Thymus (tissue), 11 donors: ENCODE measurements around the gene SYN1. TPM values are rescaled to one million over a fixed set of nuclear protein-coding genes. Genes with fewer than 3 reads are reported as not detected.

Experiments
- DNase-seq, 9 donors: peaks; one replicate each; pipeline ENCODE4 v3.0.0-alpha.2; 2013; ENCODE audit warnings: low spot score in 9 of 9, low read depth in 6 of 9, missing footprints in 1 of 9
- H3K27ac ChIP-seq, 2 donors: one replicate each; pipeline ENCODE4 v1.5.1; 2013; ENCODE audit warnings: control low read depth in 1 of 2, low read depth in 1 of 2, low read length in 1 of 2, mild to moderate bottlenecking in 1 of 2, moderate library complexity in 1 of 2
- H3K27me3 ChIP-seq, 2 donors: one replicate each; pipeline ENCODE4 v1.5.1; 2013; ENCODE audit warnings: low read length in 1 of 2; ENCODE audit not compliant: control insufficient read depth in 2 of 2, insufficient read depth in 1 of 2
- H3K36me3 ChIP-seq, 2 donors: one replicate each; pipeline ENCODE4 v1.5.1; 2013; ENCODE audit warnings: low read length in 1 of 2, mild to moderate bottlenecking in 1 of 2, moderate library complexity in 1 of 2; ENCODE audit not compliant: control insufficient read depth in 2 of 2, insufficient read depth in 2 of 2
- H3K4me1 ChIP-seq, 2 donors: one replicate each; pipeline ENCODE4 v1.5.1; 2013; ENCODE audit warnings: low read length in 2 of 2; ENCODE audit not compliant: control insufficient read depth in 2 of 2, insufficient read depth in 2 of 2
- H3K4me3 ChIP-seq, 2 donors: one replicate each; pipeline ENCODE4 v1.5.1; 2013; ENCODE audit warnings: low read length in 2 of 2, control low read depth in 1 of 2, mild to moderate bottlenecking in 1 of 2
- H3K9me3 ChIP-seq, 2 donors: one replicate each; pipeline ENCODE4 v1.5.1; 2013; ENCODE audit warnings: low read length in 1 of 2, mild to moderate bottlenecking in 1 of 2; ENCODE audit not compliant: control insufficient read depth in 2 of 2, insufficient read depth in 1 of 2
- WGBS: extraction: QIAGEN DNeasy Blood & Tissue Kit; methylation state at CpG from one replicate; pipeline ENCODE4 v1.1.7; 2013; 5-methylcytosine and 5-hydroxymethylcytosine counted together
- polyA plus RNA-seq: library from polyadenylated mRNA; stranded (reverse); fragments of 200-250 nt; gene quantifications from one replicate; pipeline ENCODE4 v1.2.3, GENCODE V29; 2013
- total RNA-seq: library from RNA; stranded (reverse); fragments of 120-200 nt; gene quantifications from one replicate; pipeline ENCODE4 v1.2.4, GENCODE V29; 2013
- donor health status: healthy.

SYN1 gene
- total and polyA plus RNA-seq, 2 donors, result 0.52 to 4.0 TPM

GRCh38 chrX:47583240-47583861 lies 36.3 kb downstream of the SYN1 start:
- Histone ChIP-seq H3K4me3 (no peak overlapping the region), H3K36me3 (no peaks in the 10 kb centered on the region), H3K27me3 (no peaks in the 10 kb centered on the region), H3K27ac (no peak overlapping the region), H3K4me1 (peaks cover 3 to 11% of the 10 kb centered on the region in 2 donors), H3K9me3 (no peaks in the 10 kb centered on the region)
- DNase-seq, result no peak
- 33% methylated on average over 8 of the region's 8 CpGs for WGBS

- no peaks in the 10 kb centered on the region for H3K9me3 ChIP-seq
- peak in 3 of 9 donors; percentile 33 to 66 (median 33) for DNase-seq
- H3K4me1 ChIP-seq, result peaks cover 3 to 11% of the 10 kb centered on the region in 2 donors
- WGBS, result 5% methylated on average over 28 of the region's 28 CpGs
- peak within 1 kb of the TSS; percentile 32 to 35 for H3K4me3 ChIP-seq
- H3K36me3 ChIP-seq, result no peaks in the 10 kb centered on the region
- H3K27ac ChIP-seq, result peak within 1 kb of the TSS in 1 of 2 donors; percentile 64
- no peaks in the 10 kb centered on the region for H3K27me3 ChIP-seq
These were observed 37.7 kb downstream of the SYN1 start, which contains the start of gene TIMP1 for GRCh38 chrX:47581731-47582647. Gene TIMP1 (plus strand): TSS chrX:47582436. CDS start chrX:47583416, 980 bp downstream.

GRCh38 chrX:47579537-47579936 lies 40.1 kb downstream of the SYN1 start:
- peaks cover 3 to 15% of the 10 kb centered on the region in 2 donors for H3K4me1 ChIP-seq
- H3K27me3 ChIP-seq, result peaks cover 0 to 1% of the 10 kb centered on the region in 2 donors
- no peaks in the 10 kb centered on the region for H3K9me3 ChIP-seq
- no peak overlapping the region for H3K27ac ChIP-seq
- no peak overlapping the region for H3K4me3 ChIP-seq
- H3K36me3 ChIP-seq, result no peaks in the 10 kb centered on the region
- WGBS, result 79% methylated on average over 9 of the region's 9 CpGs
- no peak for DNase-seq

- 34% methylated on average over 16 of the region's 16 CpGs for WGBS
- Histone ChIP-seq H3K4me3 (no peak overlapping the region), H3K9me3 (no peaks in the 10 kb centered on the region), H3K4me1 (peaks cover 3 to 15% of the 10 kb centered on the region in 2 donors), H3K36me3 (no peaks in the 10 kb centered on the region), H3K27me3 (peaks cover 0 to 6% of the 10 kb centered on the region in 2 donors), H3K27ac (no peak overlapping the region)
- DNase-seq, result no peak
These were observed 41.0 kb downstream of the SYN1 start for GRCh38 chrX:47578692-47579091.

GRCh38 chrX:47577901-47578300 lies 41.8 kb downstream of the SYN1 start:
- H3K27ac ChIP-seq, result no peak overlapping the region
- H3K4me1 ChIP-seq, result peaks cover 3 to 15% of the 10 kb centered on the region in 2 donors
- no peak overlapping the region for H3K4me3 ChIP-seq
- H3K36me3 ChIP-seq, result no peaks in the 10 kb centered on the region
- H3K27me3 ChIP-seq, result peaks cover 0 to 8% of the 10 kb centered on the region in 2 donors
- 97% methylated on average over 3 of the region's 3 CpGs for WGBS
- no peaks in the 10 kb centered on the region for H3K9me3 ChIP-seq
- DNase-seq, result no peak

GRCh38 chrX:47577424-47577823 lies 42.2 kb downstream of the SYN1 start:
- no peaks in the 10 kb centered on the region for H3K9me3 ChIP-seq
- no peak overlapping the region for H3K4me3 ChIP-seq
- peaks cover 0 to 8% of the 10 kb centered on the region in 2 donors for H3K27me3 ChIP-seq
- no peak overlapping the region for H3K27ac ChIP-seq
- H3K36me3 ChIP-seq, result no peaks in the 10 kb centered on the region
- WGBS, result 98% methylated on average over 9 of the region's 9 CpGs
- DNase-seq, result no peak
- H3K4me1 ChIP-seq, result peaks cover 3 to 15% of the 10 kb centered on the region in 2 donors

GRCh38 chrX:47576021-47576898 lies 43.4 kb downstream of the SYN1 start:
- no peak overlapping the region for H3K4me3 ChIP-seq
- H3K27me3 ChIP-seq, result peaks cover 0 to 8% of the 10 kb centered on the region in 2 donors
- peaks cover 0 to 5% of the 10 kb centered on the region in 2 donors for H3K4me1 ChIP-seq
- peaks cover 0 to 7% of the 10 kb centered on the region in 2 donors for H3K36me3 ChIP-seq
- WGBS, result 97% methylated on average over 20 of the region's 20 CpGs
- no peak overlapping the region for H3K27ac ChIP-seq
- peaks cover 0 to 3% of the 10 kb centered on the region in 2 donors for H3K9me3 ChIP-seq
- DNase-seq, result no peak

- WGBS, result 37% methylated on average over 27 of the region's 27 CpGs
- no peak for DNase-seq
- H3K9me3 ChIP-seq, result peaks cover 0 to 4% of the 10 kb centered on the region in 2 donors
- H3K4me1 ChIP-seq, result peaks cover 0 to 5% of the 10 kb centered on the region in 2 donors
- H3K4me3 ChIP-seq, result peak overlapping the region; percentile 29 to 33
- no peak overlapping the region for H3K27ac ChIP-seq
- H3K36me3 ChIP-seq, result peaks cover 3 to 22% of the 10 kb centered on the region in 2 donors
- H3K27me3 ChIP-seq, result peaks cover 0 to 8% of the 10 kb centered on the region in 2 donors
These were observed 44.9 kb downstream of the SYN1 start for GRCh38 chrX:47574547-47575301.
